ENCODE results near the gene LIM2.

GRCh38 chr19:51352783-51353360 lies 34.9 kb downstream of the LIM2 start:
- TF ChIP-seq CTCF (IDR thresholded peaks at IDR 0.05), result no peak
- TF ChIP-seq POLR2A (IDR thresholded peaks at IDR 0.05), result no peak

Measured in vagina (tissue), 2 donors.